HFF-Myc (cell line): Measurements from ENCODE around the gene COG5.

ENCODE experiments used
- DNase-seq: peaks from one replicate; pipeline ENCODE4 v3.0.0-alpha.2; 2011; ENCODE audit warnings: low read depth; ENCODE audit errors: extremely low read depth
- H3K4me3 ChIP-seq: replicated peaks from 2 replicates; pipeline ENCODE4 v1.5.1; 2011; ENCODE audit warnings: low read depth, mild to moderate bottlenecking, control low read depth, low read length
- TF ChIP-seq, protein P1 (sequence below): IDR thresholded peaks from 2 replicates; pipeline ENCODE4 v1.5.1; 2012; ENCODE audit warnings: mild to moderate bottlenecking, low read depth, low read length, control low read depth; ENCODE audit errors: missing control alignments

COG5 gene

DNA sequence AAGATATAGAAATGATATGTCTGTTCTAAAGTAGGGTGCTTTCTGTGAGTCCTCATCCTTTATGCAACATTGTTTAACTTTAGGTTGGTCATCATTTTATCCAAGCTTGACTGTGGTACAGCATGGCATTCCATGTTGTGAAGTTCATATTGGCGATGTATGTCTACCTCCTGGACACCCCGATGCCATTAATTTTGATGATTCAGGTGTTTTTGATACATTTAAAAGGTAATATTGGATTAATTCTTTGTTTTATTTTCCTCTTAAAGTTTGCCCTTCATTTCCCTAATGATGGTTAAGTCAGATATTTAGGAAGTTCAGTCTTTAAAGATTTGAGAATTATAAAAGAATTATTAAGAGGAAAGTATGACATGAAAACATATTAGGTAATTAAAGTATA is 373.6 kb downstream of the COG5 start:
- TF ChIP-seq, protein P1, sequence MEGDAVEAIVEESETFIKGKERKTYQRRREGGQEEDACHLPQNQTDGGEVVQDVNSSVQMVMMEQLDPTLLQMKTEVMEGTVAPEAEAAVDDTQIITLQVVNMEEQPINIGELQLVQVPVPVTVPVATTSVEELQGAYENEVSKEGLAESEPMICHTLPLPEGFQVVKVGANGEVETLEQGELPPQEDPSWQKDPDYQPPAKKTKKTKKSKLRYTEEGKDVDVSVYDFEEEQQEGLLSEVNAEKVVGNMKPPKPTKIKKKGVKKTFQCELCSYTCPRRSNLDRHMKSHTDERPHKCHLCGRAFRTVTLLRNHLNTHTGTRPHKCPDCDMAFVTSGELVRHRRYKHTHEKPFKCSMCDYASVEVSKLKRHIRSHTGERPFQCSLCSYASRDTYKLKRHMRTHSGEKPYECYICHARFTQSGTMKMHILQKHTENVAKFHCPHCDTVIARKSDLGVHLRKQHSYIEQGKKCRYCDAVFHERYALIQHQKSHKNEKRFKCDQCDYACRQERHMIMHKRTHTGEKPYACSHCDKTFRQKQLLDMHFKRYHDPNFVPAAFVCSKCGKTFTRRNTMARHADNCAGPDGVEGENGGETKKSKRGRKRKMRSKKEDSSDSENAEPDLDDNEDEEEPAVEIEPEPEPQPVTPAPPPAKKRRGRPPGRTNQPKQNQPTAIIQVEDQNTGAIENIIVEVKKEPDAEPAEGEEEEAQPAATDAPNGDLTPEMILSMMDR, result no peak
- no peak overlapping the region for H3K4me3 ChIP-seq
- no peak for DNase-seq

DNA sequence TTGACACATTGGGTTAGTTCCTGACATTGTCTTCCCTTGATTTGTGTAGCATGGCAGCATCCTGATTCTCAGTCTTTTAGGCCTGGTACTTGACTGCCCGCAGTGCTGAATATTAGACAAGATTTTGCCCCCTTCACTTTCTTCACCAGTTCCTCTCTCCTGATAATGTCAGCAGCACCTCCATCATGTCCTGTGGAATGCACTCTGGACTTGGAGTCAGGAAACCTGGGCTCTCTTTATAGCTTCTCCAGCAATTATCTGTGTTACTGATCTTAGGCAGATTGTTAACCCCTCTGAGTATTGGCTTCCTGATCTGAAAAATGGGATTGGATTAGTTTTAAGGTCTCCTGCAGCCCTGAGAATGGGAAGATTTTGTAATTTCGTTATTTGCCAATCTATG is 375.9 kb downstream of the COG5 start:
- H3K4me3 ChIP-seq, result no peak overlapping the region
- DNase-seq, result no peak
- TF ChIP-seq, protein P1, result no peak

DNA sequence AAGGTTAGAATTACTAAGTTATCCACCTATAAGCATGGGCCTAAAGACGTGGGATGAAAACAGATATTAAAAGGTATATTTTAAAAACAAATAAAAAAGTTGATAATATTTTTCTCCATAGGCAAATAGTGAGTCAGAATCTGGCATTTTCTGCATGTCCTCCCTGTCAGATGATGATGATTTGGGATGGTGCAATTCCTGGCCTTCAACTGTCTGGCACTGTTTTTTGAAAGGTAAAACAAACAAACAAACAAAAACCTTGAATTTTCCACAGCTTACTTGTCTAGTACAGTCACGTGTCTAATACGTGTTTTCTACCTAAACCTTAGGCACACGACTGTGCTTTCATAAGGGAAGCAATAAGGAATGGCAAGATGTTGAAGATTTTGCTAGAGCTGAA is 377.5 kb downstream of the COG5 start:
- DNase-seq, result no peak
- TF ChIP-seq, protein P1, result no peak
- H3K4me3 ChIP-seq, result no peak overlapping the region

DNA sequence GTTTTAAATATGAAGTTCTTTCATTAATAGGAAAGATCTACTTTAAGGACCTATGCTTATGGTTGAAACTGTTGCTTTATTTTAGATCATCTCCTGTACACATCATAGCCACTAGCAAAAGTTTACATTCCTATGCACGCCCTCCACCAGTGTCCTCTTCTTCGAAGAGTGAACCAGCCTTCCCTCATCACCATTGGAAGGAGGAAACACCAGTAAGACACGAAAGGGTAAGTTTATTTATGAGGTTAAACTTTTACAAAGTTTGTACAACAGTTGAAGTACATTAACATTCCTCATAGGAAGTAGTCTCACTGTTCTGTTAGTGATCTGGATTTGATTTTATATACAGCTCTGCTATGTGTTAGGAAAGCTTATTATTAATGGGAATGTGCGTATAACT is 378.0 kb downstream of the COG5 start:
- H3K4me3 ChIP-seq, result no peak overlapping the region
- DNase-seq, result no peak
- TF ChIP-seq, protein P1, result no peak

DNA sequence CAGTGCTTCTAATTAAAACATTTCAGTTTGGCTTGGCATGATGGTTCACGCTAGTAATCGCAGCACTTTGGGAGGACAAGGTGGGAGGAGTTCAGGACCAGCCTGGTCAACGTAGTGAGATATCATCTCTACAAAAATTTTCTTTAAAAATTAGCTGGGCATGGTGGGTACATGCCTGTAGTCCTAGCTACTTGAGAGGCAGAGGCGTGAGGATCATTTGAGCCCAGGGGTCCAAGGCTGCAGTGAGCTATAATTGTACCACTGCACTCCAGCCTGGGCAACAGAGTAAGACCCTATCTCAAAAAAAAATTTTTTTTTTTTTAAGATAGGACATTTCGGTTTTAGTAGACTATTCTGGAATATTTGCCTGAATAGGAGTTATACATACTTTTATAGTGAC is 382.5 kb downstream of the COG5 start:
- no peak for DNase-seq
- no peak overlapping the region for H3K4me3 ChIP-seq
- TF ChIP-seq, protein P1, result no peak

DNA sequence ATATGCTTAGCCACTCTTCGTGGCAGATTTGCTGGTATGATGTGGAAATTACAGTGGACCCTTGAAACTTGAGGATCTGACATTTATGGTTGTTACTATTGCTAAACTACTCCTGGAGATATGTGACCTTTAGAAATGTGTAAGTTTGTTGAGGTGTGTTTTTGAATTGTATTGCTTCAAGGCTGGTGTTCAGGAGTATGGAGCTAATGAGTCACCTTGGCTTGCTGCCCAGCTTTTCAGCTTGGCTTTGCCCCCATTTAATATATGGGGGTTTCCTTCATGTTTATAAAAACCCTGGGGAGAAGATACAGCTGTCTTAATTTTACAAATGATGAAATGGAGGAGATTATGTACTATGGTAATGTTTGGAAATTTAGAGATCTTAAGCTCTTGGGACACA is 383.3 kb downstream of the COG5 start:
- H3K4me3 ChIP-seq, result no peak overlapping the region
- TF ChIP-seq, protein P1, result no peak
- peak; percentile 55 for DNase-seq
